Esophagus squamous epithelium (tissue), 4 donors: ENCODE results near the gene FGF14.

ENCODE experiments used
- CTCF ChIP-seq, 6 experiments: fragments of 450-650 bp in 4 of 6; fragments of 200-600 bp in 2 of 6; sonication (generic) in 2 of 6; IDR thresholded peaks; one replicate each; pipeline ENCODE4 v1.5.1; 2016 to 2019; ENCODE audit warnings: antibody characterized with exemption in 6 of 6, mild to moderate bottlenecking in 4 of 6, moderate library complexity in 4 of 6
- POLR2A ChIP-seq, 4 donors: fragments of 450-650 bp; IDR thresholded peaks; one replicate each; pipeline ENCODE4 v1.6.1; 2017; ENCODE audit warnings: antibody characterized with exemption in 4 of 4, mild to moderate bottlenecking in 4 of 4, moderate library complexity in 3 of 4

- no peak for TF ChIP-seq POLR2A (IDR thresholded peaks at IDR 0.05)
- no peak for TF ChIP-seq CTCF (IDR thresholded peaks at IDR 0.05)
Observed at GRCh38 chr13:102322211-102322610, 79.6 kb downstream of the FGF14 start.
